Endothelial cell of umbilical vein (primary cell): ENCODE data around the gene JMJD8. TPM values are rescaled to one million over a fixed set of nuclear protein-coding genes. Genes with fewer than 3 reads are reported as not detected.
A peak's percentile ranks its signal among the peaks of the same experiment; 100 is the strongest.

ENCODE experiments used
- BruUV-seq: library from RNA; stranded (reverse); fragments of 400-500 nt; replicated peaks from 2 replicates; lab custom pipeline; 2021; lab: Mats Ljungman, UMichigan
- CTCF ChIA-PET: fragments of 300-600, 350-600 bp; sonication (Branson Sonifier 250); formaldehyde crosslinking; loops from one replicate; lab custom pipeline; 2021; ENCODE audit warnings: antibody characterized with exemption, inconsistent platforms; lab: Charles Lee
- POLR2A ChIA-PET: fragments of 300-600, 350-600 bp; sonication (Branson Sonifier 250); formaldehyde crosslinking; loops from one replicate; lab custom pipeline; 2021; ENCODE audit warnings: antibody characterized with exemption, inconsistent platforms; lab: Charles Lee
- DNase-seq: peaks from one replicate; pipeline ENCODE4 v3.0.0-alpha.2; 2011; ENCODE audit warnings: low read depth, low spot score
- FAIRE-seq: peaks from 2 replicates; lab custom pipeline; 2011; peaks lifted over from hg19 to GRCh38; lab: Jason Lieb, UNC
- H2AFZ ChIP-seq: 2 replicates; pipeline ENCODE4 v1.6.0; 2012; ENCODE audit warnings: low read depth, low read length, control low read depth, inconsistent platforms
- H3K27ac ChIP-seq: 2 replicates; pipeline ENCODE4 v1.5.1; 2011; ENCODE audit warnings: low read depth, mild to moderate bottlenecking, control low read depth, low read length, moderate library complexity; ENCODE audit not compliant: insufficient read depth
- H3K27me3 ChIP-seq, 2 experiments: 2 replicates each; pipeline versions ENCODE4 v1.6.0 to v1.6.1; 2011; ENCODE audit warnings: low read length in 2 of 2, mixed read lengths in 1 of 2; ENCODE audit not compliant: control insufficient read depth in 2 of 2, insufficient read depth in 2 of 2
- H3K36me3 ChIP-seq, 2 experiments: 2 replicates in 1 of 2; 3 replicates in 1 of 2; pipeline ENCODE4 v1.5.1; 2011; ENCODE audit warnings: low read length in 2 of 2, mild to moderate bottlenecking in 1 of 2, moderate library complexity in 1 of 2; ENCODE audit not compliant: control insufficient read depth in 2 of 2, insufficient read depth in 2 of 2; ENCODE audit errors: extremely low read depth in 1 of 2
- H3K4me1 ChIP-seq: 3 replicates; pipeline ENCODE4 v1.5.1; 2011; ENCODE audit warnings: mild to moderate bottlenecking, low read length; ENCODE audit not compliant: control insufficient read depth, insufficient read depth; ENCODE audit errors: extremely low read depth
- H3K4me2 ChIP-seq: 2 replicates; pipeline ENCODE4 v1.6.1; 2011; ENCODE audit warnings: low read length, control low read depth, mixed read lengths; ENCODE audit not compliant: insufficient read depth
- H3K4me3 ChIP-seq, 3 experiments: fragments of 200-600 bp in 1 of 3; sonication (generic), shearing (Covaris generic) in 1 of 3; replicated peaks in 1 of 3; 2 replicates each; pipeline ENCODE4 v1.5.1; 2011 to 2016; ENCODE audit warnings: control low read depth in 3 of 3, low read length in 3 of 3, mild to moderate bottlenecking in 2 of 3, inconsistent platforms in 1 of 3, low read depth in 1 of 3, moderate library complexity in 1 of 3; ENCODE audit not compliant: insufficient read depth in 1 of 3
- H3K79me2 ChIP-seq: 2 replicates; pipeline ENCODE4 v1.6.0; 2012; ENCODE audit warnings: low read length, inconsistent platforms; ENCODE audit not compliant: control insufficient read depth, insufficient read depth
- H3K9ac ChIP-seq: replicated peaks from 2 replicates; pipeline ENCODE3; 2011; ENCODE audit warnings: low read length, control low read depth; ENCODE audit not compliant: insufficient read depth; ENCODE audit errors: extremely low read depth
- H3K9me1 ChIP-seq: replicated peaks from 3 replicates; pipeline ENCODE4 v1.6.0; 2011; ENCODE audit warnings: mild to moderate bottlenecking, low read length; ENCODE audit not compliant: control insufficient read depth, insufficient read depth; ENCODE audit errors: extremely low read depth
- H3K9me3 ChIP-seq: replicated peaks from 2 replicates; pipeline ENCODE4 v1.5.1; 2012; ENCODE audit warnings: low read length, inconsistent platforms; ENCODE audit not compliant: control insufficient read depth, insufficient read depth
- H4K20me1 ChIP-seq: replicated peaks from 2 replicates; pipeline ENCODE3; 2011; ENCODE audit warnings: mild to moderate bottlenecking, low read length; ENCODE audit not compliant: control insufficient read depth, insufficient read depth; ENCODE audit errors: extremely low read depth
- EZH2 ChIP-seq: IDR thresholded peaks from 2 replicates; pipeline ENCODE4 v1.6.1; 2012; ENCODE audit warnings: borderline replicate concordance, low read depth, mild to moderate bottlenecking, moderate library complexity, low read length, inconsistent platforms; ENCODE audit not compliant: severe bottlenecking
- FOS ChIP-seq: IDR thresholded peaks from 2 replicates; pipeline ENCODE4 v1.6.1; 2011; ENCODE audit warnings: mild to moderate bottlenecking, low read length, moderate library complexity, borderline replicate concordance; ENCODE audit not compliant: insufficient read depth
- GATA2 ChIP-seq: IDR thresholded peaks from 2 replicates; pipeline ENCODE4 v1.7.0; 2011; ENCODE audit warnings: low read depth, mild to moderate bottlenecking, moderate library complexity, mixed read lengths, low read length; ENCODE audit not compliant: insufficient read length, insufficient read depth
- JUN ChIP-seq: IDR thresholded peaks from 2 replicates; pipeline ENCODE4 v1.6.1; 2011; ENCODE audit warnings: borderline replicate concordance, low read depth; ENCODE audit not compliant: insufficient read length, insufficient read depth
- MYC ChIP-seq: IDR thresholded peaks from one replicate; pipeline ENCODE4 v1.6.1; 2011; ENCODE audit warnings: mild to moderate bottlenecking, low read depth, low read length
- POLR2A ChIP-seq: IDR thresholded peaks from 2 replicates; pipeline ENCODE4 v1.6.1; 2012; ENCODE audit warnings: low read depth, mild to moderate bottlenecking, control low read depth, low read length
- POLR2AphosphoS5 ChIP-seq: IDR thresholded peaks from 2 replicates; pipeline ENCODE4 v1.6.1; 2012; ENCODE audit warnings: low read depth, mild to moderate bottlenecking, control low read depth, low read length, moderate library complexity; ENCODE audit not compliant: insufficient read depth
- dilution Hi-C: fragments of 300-500 bp; cut with MboI; formaldehyde crosslinking; loops from one replicate; pipeline ENCODE4 v1.15.0; 2019; ENCODE audit warnings: low sequenced_read_pairs; ENCODE audit not compliant: extremely low pct_ligation_motif_present
- intact Hi-C: fragments of 100-400 bp; cut with micrococcal nuclease; formaldehyde crosslinking; loops from one replicate; pipeline ENCODE4 v1.10.0; 2022
- polyA plus RNA-seq, 4 experiments: library from polyadenylated mRNA; depleted of rRNA in 3 of 4; stranded (reverse) in 3 of 4; unstranded in 1 of 4; fragments of >200 nt; gene quantifications; 2 replicates each; pipeline versions ENCODE4 v1.2.1 to v1.2.3, GENCODE V29; 2011 to 2012; ENCODE audit warnings: missing spikeins in 1 of 4
- total RNA-seq: library from RNA; stranded (reverse); gene quantifications from 2 replicates; pipeline ENCODE4 v1.2.3, GENCODE V29; 2021
- TF ChIP-seq, protein P1 (sequence below), 2 donors: IDR thresholded peaks; 1 replicate in 1 of 2; 2 replicates in 1 of 2; pipeline ENCODE4 v1.5.1; 2011; ENCODE audit warnings: low read length in 2 of 2, mild to moderate bottlenecking in 2 of 2, moderate library complexity in 2 of 2, control low read depth in 1 of 2, inconsistent platforms in 1 of 2, low read depth in 1 of 2; ENCODE audit not compliant: insufficient read depth in 1 of 2; ENCODE audit errors: extremely low read depth in 1 of 2
- TF ChIP-seq, protein P2 (sequence below): IDR thresholded peaks from 2 replicates; pipeline ENCODE4 v1.6.1; 2011; ENCODE audit not compliant: insufficient read depth, insufficient read length

JMJD8 gene
- total and polyA plus RNA-seq, 2 donors (not counting 3 experiments of a cell fraction or from before 2014, with no cell fraction given) = 55.1 to 102 TPM

DNA sequence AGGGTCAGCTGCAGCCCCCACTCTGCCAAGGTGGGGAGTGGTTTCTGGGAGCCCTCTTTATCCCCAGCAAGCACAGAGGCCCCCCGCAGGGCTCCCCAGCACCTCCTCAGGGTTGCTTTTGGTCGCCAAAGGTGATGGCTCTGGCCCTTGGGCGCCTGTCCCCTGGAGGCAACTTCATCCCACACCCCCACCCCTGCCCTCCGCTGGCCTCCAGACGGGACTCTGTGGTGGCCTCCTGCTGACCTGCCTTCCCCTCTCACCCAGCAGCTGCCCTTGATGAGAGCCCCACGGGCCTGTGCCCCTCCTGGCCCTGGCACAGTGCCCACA, 24.0 kb downstream of the JMJD8 start:
- dilution Hi-C loops = no loop called here
- CTCF ChIA-PET = interaction anchor here (1.0 to 1.9 kb wide), 10 partner anchors 9 to 134 kb away, joined by 3 to 16 read pairs (median 3); partner anchors contain the start of genes METTL26 and WDR90

More for the DNA sequence above, 24.0 kb downstream of the JMJD8 start:
- BruUV-seq = no TSS peak
- TF ChIP-seq EZH2 (no peak), POLR2AphosphoS5 (no peak), GATA2 (no peak), POLR2A (no peak), JUN (no peak), MYC (no peak), FOS (no peak)
- TF ChIP-seq, protein P1, sequence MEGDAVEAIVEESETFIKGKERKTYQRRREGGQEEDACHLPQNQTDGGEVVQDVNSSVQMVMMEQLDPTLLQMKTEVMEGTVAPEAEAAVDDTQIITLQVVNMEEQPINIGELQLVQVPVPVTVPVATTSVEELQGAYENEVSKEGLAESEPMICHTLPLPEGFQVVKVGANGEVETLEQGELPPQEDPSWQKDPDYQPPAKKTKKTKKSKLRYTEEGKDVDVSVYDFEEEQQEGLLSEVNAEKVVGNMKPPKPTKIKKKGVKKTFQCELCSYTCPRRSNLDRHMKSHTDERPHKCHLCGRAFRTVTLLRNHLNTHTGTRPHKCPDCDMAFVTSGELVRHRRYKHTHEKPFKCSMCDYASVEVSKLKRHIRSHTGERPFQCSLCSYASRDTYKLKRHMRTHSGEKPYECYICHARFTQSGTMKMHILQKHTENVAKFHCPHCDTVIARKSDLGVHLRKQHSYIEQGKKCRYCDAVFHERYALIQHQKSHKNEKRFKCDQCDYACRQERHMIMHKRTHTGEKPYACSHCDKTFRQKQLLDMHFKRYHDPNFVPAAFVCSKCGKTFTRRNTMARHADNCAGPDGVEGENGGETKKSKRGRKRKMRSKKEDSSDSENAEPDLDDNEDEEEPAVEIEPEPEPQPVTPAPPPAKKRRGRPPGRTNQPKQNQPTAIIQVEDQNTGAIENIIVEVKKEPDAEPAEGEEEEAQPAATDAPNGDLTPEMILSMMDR (IDR thresholded peaks at IDR 0.05; ENCODE audit: extremely low read depth in 1 of 2, insufficient read depth in 1 of 2, low read depth in 1 of 2, low read length in 2 of 2) = no peak
- TF ChIP-seq, protein P2, sequence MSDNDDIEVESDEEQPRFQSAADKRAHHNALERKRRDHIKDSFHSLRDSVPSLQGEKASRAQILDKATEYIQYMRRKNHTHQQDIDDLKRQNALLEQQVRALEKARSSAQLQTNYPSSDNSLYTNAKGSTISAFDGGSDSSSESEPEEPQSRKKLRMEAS = no peak
- no peak overlapping the region for H3K27ac ChIP-seq
- H3K9ac ChIP-seq = no peak overlapping the region
- intact Hi-C loops = loop anchor here (1.0 kb wide), 5 partner anchors 11 to 268 kb away; partner anchors contain the start of gene WDR90
- FAIRE-seq = no peak
- H3K9me3 ChIP-seq = no peaks in the 10 kb centered on the region
- H3K4me2 ChIP-seq = no peak overlapping the region
- peaks cover 0 to 3% of the 10 kb centered on the region in 2 experiments for H3K36me3 ChIP-seq
- POLR2A ChIA-PET = no interaction called here
- H3K79me2 ChIP-seq = no peaks in the 10 kb centered on the region
- H2AFZ ChIP-seq = peak overlapping the region; percentile 25
- no peak for DNase-seq
- H3K9me1 ChIP-seq = no peaks in the 10 kb centered on the region
- H4K20me1 ChIP-seq = no peaks in the 10 kb centered on the region
- H3K27me3 ChIP-seq = no peaks in the 10 kb centered on the region
- no peaks in the 10 kb centered on the region for H3K4me1 ChIP-seq
- no peak overlapping the region for H3K4me3 ChIP-seq
